ENCODE measurements around the gene PIP4P1.

PIP4P1 gene

DNA sequence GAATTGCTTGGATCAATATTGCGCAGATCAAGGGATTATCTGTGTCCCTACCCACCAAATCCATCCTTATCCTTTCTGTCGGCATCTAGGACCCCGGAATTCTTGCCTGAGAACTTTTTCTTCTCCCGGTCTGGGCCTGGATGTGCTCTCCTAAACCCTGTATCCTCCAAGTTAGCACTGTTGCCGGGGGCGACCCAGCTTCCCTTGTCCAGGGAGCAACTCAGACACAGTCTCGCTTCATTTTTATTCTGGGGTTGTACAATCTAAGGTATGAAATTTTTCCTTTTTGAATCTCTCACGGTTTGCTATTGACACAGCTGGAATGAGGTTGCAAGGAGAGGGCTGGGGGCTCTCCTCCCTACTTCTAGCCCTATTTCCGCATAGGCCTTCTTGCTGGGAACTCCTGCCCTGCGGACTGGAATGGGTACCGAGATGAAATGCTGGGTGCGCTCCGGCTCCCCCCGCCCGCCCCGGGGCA is 7.6 kb upstream of the PIP4P1 start:
- no peak overlapping the region for H2BK120ac ChIP-seq (ENCODE audit: low read depth, low read length)
- no peak overlapping the region for H3K4ac ChIP-seq (ENCODE audit: low read depth, low read length)
- H3K56ac ChIP-seq (ENCODE audit: low read length), result peak overlapping the region; percentile 80
- H3K79me2 ChIP-seq (ENCODE audit: control insufficient read depth, insufficient read depth, low read length), result peaks cover 32% of the 10 kb centered on the region
- H3K9ac ChIP-seq (ENCODE audit: low read length), result peak overlapping the region; percentile 58
- peaks cover 12% of the 10 kb centered on the region for H3K79me1 ChIP-seq (ENCODE audit: low read length)
- no peak overlapping the region for H3K27ac ChIP-seq (ENCODE audit: low read depth, low read length)
- peaks cover 7% of the 10 kb centered on the region for H3K4me1 ChIP-seq (ENCODE audit: control insufficient read depth, low read depth, low read length)
- no peak overlapping the region for H4K5ac ChIP-seq (ENCODE audit: low read length)
- H3K36me3 ChIP-seq (ENCODE audit: control insufficient read depth, insufficient read depth, low read length), result peaks cover 4% of the 10 kb centered on the region
- no peak for DNase-seq
- H2BK5ac ChIP-seq (ENCODE audit: low read length), result no peak overlapping the region
- no peak overlapping the region for H4K8ac ChIP-seq (ENCODE audit: low read depth, low read length)
- no CpG with 5 or more reads among the region's 16 CpGs for WGBS (ENCODE audit: extremely low coverage, insufficient coverage, low lambda C conversion rate)
- no peak overlapping the region for H2AK5ac ChIP-seq (ENCODE audit: low read length)
- no peak overlapping the region for H3K18ac ChIP-seq (ENCODE audit: low read length)
- H3K27me3 ChIP-seq (ENCODE audit: insufficient read depth, low read length, poor library complexity), result no peaks in the 10 kb centered on the region
- H3K4me2 ChIP-seq (ENCODE audit: low read length), result peak overlapping the region; percentile 54
- no peak overlapping the region for H3K23ac ChIP-seq (ENCODE audit: low read length)
- no peak overlapping the region for H2BK15ac ChIP-seq (replicated peaks; ENCODE audit: low read depth)
- H3K4me3 ChIP-seq (ENCODE audit: low read length), result no peak overlapping the region

GRCh38 chr14:20460458-20461224 is 593 bp downstream of the PIP4P1 start:
- H3K56ac ChIP-seq (ENCODE audit: low read length), result peak overlapping the region; percentile 95
- peaks cover 5% of the 10 kb centered on the region for H3K36me3 ChIP-seq (ENCODE audit: control insufficient read depth, insufficient read depth, low read length)
- H3K79me2 ChIP-seq (ENCODE audit: control insufficient read depth, insufficient read depth, low read length), result peaks cover 26% of the 10 kb centered on the region
- no peak overlapping the region for H3K23ac ChIP-seq (ENCODE audit: low read length)
- DNase-seq, result peak; percentile 29
- peak overlapping the region; percentile 82 for H4K8ac ChIP-seq (ENCODE audit: low read depth, low read length)
- peak overlapping the region; percentile 24 for H2BK5ac ChIP-seq (ENCODE audit: low read length)
- WGBS (ENCODE audit: extremely low coverage, insufficient coverage, low lambda C conversion rate), result no CpG with 5 or more reads among the region's 32 CpGs
- peak overlapping the region; percentile 80 for H3K4me3 ChIP-seq (ENCODE audit: low read length)
- H2AK5ac ChIP-seq (ENCODE audit: low read length), result no peak overlapping the region
- H3K4ac ChIP-seq (ENCODE audit: low read depth, low read length), result peak overlapping the region; percentile 38
- no peak overlapping the region for H2BK15ac ChIP-seq (replicated peaks; ENCODE audit: low read depth)
- H2BK120ac ChIP-seq (ENCODE audit: low read depth, low read length), result no peak overlapping the region
- H3K9ac ChIP-seq (ENCODE audit: low read length), result peak overlapping the region; percentile 86
- H3K79me1 ChIP-seq (ENCODE audit: low read length), result peaks cover 8% of the 10 kb centered on the region
- H3K27me3 ChIP-seq (ENCODE audit: insufficient read depth, low read length, poor library complexity), result no peaks in the 10 kb centered on the region
- H3K27ac ChIP-seq (ENCODE audit: low read depth, low read length), result peak overlapping the region; percentile 82
- H4K5ac ChIP-seq (ENCODE audit: low read length), result no peak overlapping the region
- H3K4me2 ChIP-seq (ENCODE audit: low read length), result peak overlapping the region; percentile 87
- H3K18ac ChIP-seq (ENCODE audit: low read length), result peak overlapping the region; percentile 44
- peaks cover 3% of the 10 kb centered on the region for H3K4me1 ChIP-seq (ENCODE audit: control insufficient read depth, low read depth, low read length)

- no CpG with 5 or more reads among the region's 8 CpGs for WGBS (ENCODE audit: extremely low coverage, insufficient coverage, low lambda C conversion rate)
- Histone ChIP-seq H3K4ac (ENCODE audit: low read depth, low read length) (no peak overlapping the region), H3K4me2 (ENCODE audit: low read length) (no peak overlapping the region), H3K27ac (ENCODE audit: low read depth, low read length) (no peak overlapping the region), H3K4me3 (ENCODE audit: low read length) (no peak overlapping the region), H3K4me1 (ENCODE audit: control insufficient read depth, low read depth, low read length) (peaks cover 3% of the 10 kb centered on the region), H2AK5ac (ENCODE audit: low read length) (no peak overlapping the region), H3K79me1 (ENCODE audit: low read length) (peaks cover 12% of the 10 kb centered on the region), H2BK15ac (replicated peaks; ENCODE audit: low read depth) (no peak overlapping the region), H3K27me3 (ENCODE audit: insufficient read depth, low read length, poor library complexity) (no peaks in the 10 kb centered on the region), H4K8ac (ENCODE audit: low read depth, low read length) (no peak overlapping the region), H3K79me2 (ENCODE audit: control insufficient read depth, insufficient read depth, low read length) (peaks cover 37% of the 10 kb centered on the region), H3K56ac (ENCODE audit: low read length) (no peak overlapping the region), H2BK5ac (ENCODE audit: low read length) (no peak overlapping the region), H3K9ac (ENCODE audit: low read length) (no peak overlapping the region), H3K18ac (ENCODE audit: low read length) (no peak overlapping the region), H3K23ac (ENCODE audit: low read length) (no peak overlapping the region), H2BK120ac (ENCODE audit: low read depth, low read length) (no peak overlapping the region), H4K5ac (ENCODE audit: low read length) (no peak overlapping the region), H3K36me3 (ENCODE audit: control insufficient read depth, insufficient read depth, low read length) (peaks cover 5% of the 10 kb centered on the region)
- DNase-seq, result peak; percentile 40
Observed at GRCh38 chr14:20458031-20458789, 3.0 kb downstream of the PIP4P1 start.

GRCh38 chr14:20456971-20457370 is 4.3 kb downstream of the PIP4P1 start:
- Histone ChIP-seq H3K79me1 (ENCODE audit: low read length) (peaks cover 12% of the 10 kb centered on the region), H3K27me3 (ENCODE audit: insufficient read depth, low read length, poor library complexity) (no peaks in the 10 kb centered on the region), H3K9ac (ENCODE audit: low read length) (no peak overlapping the region), H3K56ac (ENCODE audit: low read length) (peak overlapping the region; percentile 19), H2AK5ac (ENCODE audit: low read length) (no peak overlapping the region), H2BK5ac (ENCODE audit: low read length) (no peak overlapping the region), H3K23ac (ENCODE audit: low read length) (no peak overlapping the region), H3K79me2 (ENCODE audit: control insufficient read depth, insufficient read depth, low read length) (peaks cover 37% of the 10 kb centered on the region), H3K27ac (ENCODE audit: low read depth, low read length) (no peak overlapping the region), H2BK120ac (ENCODE audit: low read depth, low read length) (no peak overlapping the region), H4K8ac (ENCODE audit: low read depth, low read length) (no peak overlapping the region), H3K4me2 (ENCODE audit: low read length) (no peak overlapping the region), H2BK15ac (replicated peaks; ENCODE audit: low read depth) (no peak overlapping the region), H3K18ac (ENCODE audit: low read length) (no peak overlapping the region), H3K4me1 (ENCODE audit: control insufficient read depth, low read depth, low read length) (peaks cover 3% of the 10 kb centered on the region), H3K36me3 (ENCODE audit: control insufficient read depth, insufficient read depth, low read length) (peaks cover 5% of the 10 kb centered on the region), H3K4ac (ENCODE audit: low read depth, low read length) (no peak overlapping the region), H3K4me3 (ENCODE audit: low read length) (no peak overlapping the region), H4K5ac (ENCODE audit: low read length) (no peak overlapping the region)
- DNase-seq, result no peak
- WGBS (ENCODE audit: extremely low coverage, insufficient coverage, low lambda C conversion rate), result no CpG with 5 or more reads among the region's 13 CpGs

DNA sequence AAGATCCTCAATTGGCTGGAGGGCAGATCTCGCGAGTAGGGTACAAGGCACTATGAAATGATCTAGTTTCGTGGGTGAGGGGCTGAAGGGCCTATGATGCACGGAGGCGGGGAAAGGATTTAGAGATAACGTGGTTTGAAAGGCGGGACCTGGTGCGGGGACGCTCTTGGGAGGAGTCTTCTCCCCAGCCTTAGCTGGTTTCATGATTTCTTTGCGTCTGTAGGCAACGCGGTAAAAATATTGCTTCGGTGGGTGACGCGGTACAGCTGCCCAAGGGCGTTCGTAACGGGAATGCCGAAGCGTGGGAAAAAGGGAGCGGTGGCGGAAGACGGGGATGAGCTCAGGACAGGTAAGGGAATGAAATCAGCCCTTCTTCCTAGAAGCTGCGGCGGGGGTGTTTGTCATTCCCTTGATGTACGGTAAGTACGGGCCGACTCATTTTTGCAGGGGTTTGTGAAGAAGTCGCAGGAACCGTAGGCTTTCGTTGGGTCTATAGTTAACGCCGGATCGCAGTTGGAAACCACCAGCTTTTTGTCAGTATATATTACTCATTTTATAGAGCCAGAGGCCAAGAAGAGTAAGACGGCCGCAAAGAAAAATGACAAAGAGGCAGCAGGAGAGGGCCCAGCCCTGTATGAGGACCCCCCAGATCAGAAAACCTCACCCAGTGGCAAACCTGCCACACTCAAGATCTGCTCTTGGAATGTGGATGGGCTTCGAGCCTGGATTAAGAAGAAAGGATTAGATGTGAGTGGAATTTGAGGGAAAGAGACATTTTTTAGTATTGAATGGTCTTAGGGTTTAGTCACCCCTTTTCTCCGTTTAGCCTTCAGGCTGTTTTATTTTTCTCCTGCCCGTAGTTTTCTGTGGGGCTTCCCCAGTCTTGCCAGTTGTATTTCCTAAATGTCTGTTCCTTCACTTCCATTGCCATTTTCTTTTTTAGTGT is 5.6 kb downstream of the PIP4P1 start:
- peak overlapping the region; percentile 10 for H2AK5ac ChIP-seq (ENCODE audit: low read length)
- no peak for DNase-seq
- H3K56ac ChIP-seq (ENCODE audit: low read length), result peak overlapping the region; percentile 95
- peak overlapping the region; percentile 88 for H3K4me2 ChIP-seq (ENCODE audit: low read length)
- no peaks in the 10 kb centered on the region for H3K27me3 ChIP-seq (ENCODE audit: insufficient read depth, low read length, poor library complexity)
- H3K4me3 ChIP-seq (ENCODE audit: low read length), result peak overlapping the region; percentile 94
- peak overlapping the region; percentile 92 for H3K4ac ChIP-seq (ENCODE audit: low read depth, low read length)
- peak overlapping the region; percentile 91 for H3K9ac ChIP-seq (ENCODE audit: low read length)
- no peak overlapping the region for H4K8ac ChIP-seq (ENCODE audit: low read depth, low read length)
- peaks cover 11% of the 10 kb centered on the region for H3K79me1 ChIP-seq (ENCODE audit: low read length)
- peaks cover 35% of the 10 kb centered on the region for H3K79me2 ChIP-seq (ENCODE audit: control insufficient read depth, insufficient read depth, low read length)
- H2BK120ac ChIP-seq (ENCODE audit: low read depth, low read length), result no peak overlapping the region
- peak overlapping the region; percentile 3 for H3K18ac ChIP-seq (ENCODE audit: low read length)
- peaks cover 3% of the 10 kb centered on the region for H3K4me1 ChIP-seq (ENCODE audit: control insufficient read depth, low read depth, low read length)
- H3K23ac ChIP-seq (ENCODE audit: low read length), result peak overlapping the region; percentile 11
- H3K36me3 ChIP-seq (ENCODE audit: control insufficient read depth, insufficient read depth, low read length), result peaks cover 6% of the 10 kb centered on the region
- no CpG with 5 or more reads among the region's 39 CpGs for WGBS (ENCODE audit: extremely low coverage, insufficient coverage, low lambda C conversion rate)
- no peak overlapping the region for H2BK15ac ChIP-seq (replicated peaks; ENCODE audit: low read depth)
- H3K27ac ChIP-seq (ENCODE audit: low read depth, low read length), result peak overlapping the region; percentile 30
- H2BK5ac ChIP-seq (ENCODE audit: low read length), result peak overlapping the region; percentile 38
- H4K5ac ChIP-seq (ENCODE audit: low read length), result peak overlapping the region; percentile 62

All from mesendoderm (in vitro differentiated cells).